Astrocyte (in vitro differentiated cells and primary cell): ENCODE data around the gene STAT1. TPM values are rescaled to one million over a fixed set of nuclear protein-coding genes. Genes with fewer than 3 reads are reported as not detected.
A peak's percentile ranks its signal among the peaks of the same experiment; 100 is the strongest.

ENCODE experiments used
- DNase-seq: peaks from one replicate; pipeline ENCODE4 v3.0.0-alpha.2; 2010; ENCODE audit warnings: low read depth
- FAIRE-seq: peaks from 2 replicates; lab custom pipeline; 2011; peaks lifted over from hg19 to GRCh38; lab: Jason Lieb, UNC
- H2AFZ ChIP-seq: 2 replicates; pipeline ENCODE4 v1.6.0; 2012; ENCODE audit warnings: low read depth, low read length, inconsistent platforms
- H3K27ac ChIP-seq: 2 replicates; pipeline ENCODE4 v1.5.1; 2011; ENCODE audit warnings: low read depth, low read length, inconsistent platforms
- H3K27me3 ChIP-seq: 2 replicates; pipeline ENCODE4 v1.6.0; 2011; ENCODE audit warnings: low read length, inconsistent platforms; ENCODE audit not compliant: insufficient read depth
- H3K36me3 ChIP-seq: 2 replicates; pipeline ENCODE4 v1.5.1; 2011; ENCODE audit warnings: low read length, inconsistent platforms; ENCODE audit not compliant: insufficient read depth
- H3K4me1 ChIP-seq: 2 replicates; pipeline ENCODE4 v1.5.1; 2011; ENCODE audit warnings: low read length, inconsistent platforms; ENCODE audit not compliant: insufficient read depth
- H3K4me2 ChIP-seq: 2 replicates; pipeline ENCODE4 v1.6.0; 2012; ENCODE audit warnings: low read length, inconsistent platforms
- H3K4me3 ChIP-seq: 2 replicates; pipeline ENCODE4 v1.5.1; 2011; ENCODE audit warnings: low read depth, mild to moderate bottlenecking, low read length, inconsistent platforms; ENCODE audit not compliant: insufficient read depth
- H3K79me2 ChIP-seq: 2 replicates; pipeline ENCODE4 v1.6.0; 2012; ENCODE audit warnings: mild to moderate bottlenecking, low read length, inconsistent platforms; ENCODE audit not compliant: insufficient read depth
- H3K9ac ChIP-seq: 2 replicates; pipeline ENCODE4 v1.6.0; 2012; ENCODE audit warnings: mild to moderate bottlenecking, low read length, inconsistent platforms
- H3K9me3 ChIP-seq: 2 replicates; pipeline ENCODE4 v1.5.1; 2012; ENCODE audit warnings: low read depth, mild to moderate bottlenecking, low read length, inconsistent platforms; ENCODE audit not compliant: insufficient read depth
- H4K20me1 ChIP-seq: 2 replicates; pipeline ENCODE4 v1.6.0; 2012; ENCODE audit warnings: low read length, inconsistent platforms; ENCODE audit not compliant: insufficient read depth
- H3K27ac Mint-ChIP-seq: one replicate; pipeline ENCODE4 v1.8.0; 2021; ENCODE audit warnings: mild to moderate bottlenecking, mixed read lengths; ENCODE audit not compliant: unreplicated experiment
- H3K27me3 Mint-ChIP-seq: one replicate; pipeline ENCODE4 v1.8.0; 2021; ENCODE audit warnings: low read depth, mixed read lengths; ENCODE audit not compliant: unreplicated experiment
- H3K36me3 Mint-ChIP-seq: one replicate; pipeline ENCODE4 v1.8.0; 2021; ENCODE audit warnings: low read depth, mixed read lengths; ENCODE audit not compliant: unreplicated experiment
- H3K4me1 Mint-ChIP-seq: one replicate; pipeline ENCODE4 v1.8.0; 2021; ENCODE audit warnings: low read depth, mixed read lengths; ENCODE audit not compliant: unreplicated experiment
- H3K4me3 Mint-ChIP-seq: one replicate; pipeline ENCODE4 v1.8.0; 2021; ENCODE audit warnings: mild to moderate bottlenecking, moderate library complexity, mixed read lengths; ENCODE audit not compliant: unreplicated experiment
- H3K9me3 Mint-ChIP-seq: one replicate; pipeline ENCODE4 v1.8.0; 2021; ENCODE audit warnings: mild to moderate bottlenecking, mixed read lengths; ENCODE audit not compliant: unreplicated experiment
- EZH2 ChIP-seq: IDR thresholded peaks from 2 replicates; pipeline ENCODE4 v1.6.1; 2012; ENCODE audit warnings: mild to moderate bottlenecking, low read length, inconsistent platforms; ENCODE audit not compliant: insufficient read depth
- total RNA-seq: library from RNA; stranded (reverse); gene quantifications from 2 replicates; pipeline ENCODE4 v1.2.1, GENCODE V29; 2021
- TF ChIP-seq, protein P1 (sequence below): IDR thresholded peaks from 2 replicates; pipeline ENCODE4 v1.5.1; 2011; ENCODE audit warnings: low read depth, mild to moderate bottlenecking, inconsistent platforms, low read length, moderate library complexity; ENCODE audit not compliant: insufficient read depth

Gene STAT1
- total RNA-seq, 1 donor from 2014 or later = 377 TPM

DNA sequence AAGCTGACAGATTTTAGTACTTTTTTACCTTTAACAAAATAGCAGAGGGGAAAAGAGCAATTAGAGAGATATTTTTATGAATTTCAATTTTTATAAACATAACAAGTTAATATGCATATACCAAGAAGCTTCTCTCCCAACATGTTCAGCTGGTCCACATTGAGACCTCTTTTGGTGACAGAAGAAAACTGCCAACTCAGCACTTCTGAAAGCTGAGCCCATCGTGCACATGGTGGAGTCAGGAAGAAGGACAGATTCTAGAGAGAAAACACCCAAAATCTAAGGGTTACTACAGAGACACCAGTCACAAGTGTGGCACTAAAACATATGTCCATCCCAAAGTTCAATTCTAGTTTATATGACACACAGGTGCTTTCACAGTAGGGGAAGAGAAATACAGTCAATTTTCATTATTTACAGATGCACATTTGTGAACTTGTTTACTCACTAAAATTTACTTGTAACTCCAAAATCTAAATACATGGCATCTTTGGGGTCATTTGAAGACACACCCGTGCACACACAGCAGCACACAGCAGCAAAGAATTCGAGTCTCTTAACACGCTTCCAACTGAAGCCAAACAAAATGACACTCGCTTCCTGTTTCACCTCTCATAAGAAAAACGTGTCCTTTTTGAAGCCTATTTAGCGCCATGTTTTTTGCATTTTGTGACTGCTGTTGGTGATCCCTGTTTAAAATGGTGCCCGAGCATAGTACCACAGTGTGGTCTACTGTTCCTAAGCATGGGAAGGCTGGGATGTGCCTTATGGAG is 31.5 kb downstream of the STAT1 start:
- no peak for FAIRE-seq
- TF ChIP-seq, protein P1, sequence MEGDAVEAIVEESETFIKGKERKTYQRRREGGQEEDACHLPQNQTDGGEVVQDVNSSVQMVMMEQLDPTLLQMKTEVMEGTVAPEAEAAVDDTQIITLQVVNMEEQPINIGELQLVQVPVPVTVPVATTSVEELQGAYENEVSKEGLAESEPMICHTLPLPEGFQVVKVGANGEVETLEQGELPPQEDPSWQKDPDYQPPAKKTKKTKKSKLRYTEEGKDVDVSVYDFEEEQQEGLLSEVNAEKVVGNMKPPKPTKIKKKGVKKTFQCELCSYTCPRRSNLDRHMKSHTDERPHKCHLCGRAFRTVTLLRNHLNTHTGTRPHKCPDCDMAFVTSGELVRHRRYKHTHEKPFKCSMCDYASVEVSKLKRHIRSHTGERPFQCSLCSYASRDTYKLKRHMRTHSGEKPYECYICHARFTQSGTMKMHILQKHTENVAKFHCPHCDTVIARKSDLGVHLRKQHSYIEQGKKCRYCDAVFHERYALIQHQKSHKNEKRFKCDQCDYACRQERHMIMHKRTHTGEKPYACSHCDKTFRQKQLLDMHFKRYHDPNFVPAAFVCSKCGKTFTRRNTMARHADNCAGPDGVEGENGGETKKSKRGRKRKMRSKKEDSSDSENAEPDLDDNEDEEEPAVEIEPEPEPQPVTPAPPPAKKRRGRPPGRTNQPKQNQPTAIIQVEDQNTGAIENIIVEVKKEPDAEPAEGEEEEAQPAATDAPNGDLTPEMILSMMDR = no peak
- no peak for TF ChIP-seq EZH2
- peaks cover 22% of the 10 kb centered on the region for H4K20me1 ChIP-seq

DNA sequence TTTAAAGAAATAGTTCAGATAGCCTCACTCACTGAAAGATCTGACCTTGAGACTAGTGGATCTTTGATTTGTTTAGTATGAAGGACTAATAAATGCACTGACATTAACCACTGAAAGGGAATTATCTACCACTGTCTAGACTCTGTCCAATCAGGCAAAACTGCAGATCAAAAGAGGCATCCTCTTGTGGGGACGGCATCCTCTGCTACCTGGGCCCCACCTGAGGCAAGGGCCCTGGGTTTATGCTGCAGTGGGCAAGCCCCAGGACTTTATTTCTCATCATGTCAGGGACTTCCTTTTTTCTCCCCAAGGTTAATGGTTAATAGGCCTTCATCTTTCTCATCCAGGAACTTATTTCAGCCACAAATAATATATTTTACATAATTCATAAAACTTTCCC is 32.2 kb downstream of the STAT1 start:
- peaks cover 57% of the 10 kb centered on the region for H3K4me1 Mint-ChIP-seq
- no peak overlapping the region for H3K4me3 Mint-ChIP-seq
- H3K79me2 ChIP-seq = no peaks in the 10 kb centered on the region
- H3K9me3 ChIP-seq = no peaks in the 10 kb centered on the region
- no peak overlapping the region for H3K4me3 ChIP-seq
- TF ChIP-seq EZH2 = no peak
- TF ChIP-seq, protein P1 = no peak
- H2AFZ ChIP-seq = no peak overlapping the region
- DNase-seq = no peak
- no peak overlapping the region for H3K4me2 ChIP-seq
- no peak overlapping the region for H3K9ac ChIP-seq
- no peaks in the 10 kb centered on the region for H3K27me3 ChIP-seq
- H3K4me1 ChIP-seq = peaks cover 32% of the 10 kb centered on the region
- no peaks in the 10 kb centered on the region for H3K9me3 Mint-ChIP-seq
- H4K20me1 ChIP-seq = peaks cover 22% of the 10 kb centered on the region
- peaks cover 41% of the 10 kb centered on the region for H3K36me3 Mint-ChIP-seq
- FAIRE-seq = no peak
- H3K27ac ChIP-seq = no peak overlapping the region
- H3K27ac Mint-ChIP-seq = no peak overlapping the region
- peaks cover 65% of the 10 kb centered on the region for H3K36me3 ChIP-seq
- H3K27me3 Mint-ChIP-seq = no peaks in the 10 kb centered on the region

More for the DNA sequence above, 31.5 kb downstream of the STAT1 start:
- H3K9me3 Mint-ChIP-seq = no peaks in the 10 kb centered on the region
- no peak overlapping the region for H2AFZ ChIP-seq
- H3K4me3 ChIP-seq = no peak overlapping the region
- H3K79me2 ChIP-seq = no peaks in the 10 kb centered on the region
- peaks cover 57% of the 10 kb centered on the region for H3K4me1 Mint-ChIP-seq
- peaks cover 59% of the 10 kb centered on the region for H3K36me3 ChIP-seq
- H3K27me3 ChIP-seq = no peaks in the 10 kb centered on the region
- DNase-seq = no peak
- no peak overlapping the region for H3K4me2 ChIP-seq
- peak overlapping the region; percentile 58 for H3K4me3 Mint-ChIP-seq
- no peak overlapping the region for H3K27ac ChIP-seq
- no peaks in the 10 kb centered on the region for H3K9me3 ChIP-seq
- no peak overlapping the region for H3K9ac ChIP-seq
- peaks cover 32% of the 10 kb centered on the region for H3K4me1 ChIP-seq
- H3K27ac Mint-ChIP-seq = no peak overlapping the region
- peaks cover 43% of the 10 kb centered on the region for H3K36me3 Mint-ChIP-seq
- H3K27me3 Mint-ChIP-seq = no peaks in the 10 kb centered on the region

DNA sequence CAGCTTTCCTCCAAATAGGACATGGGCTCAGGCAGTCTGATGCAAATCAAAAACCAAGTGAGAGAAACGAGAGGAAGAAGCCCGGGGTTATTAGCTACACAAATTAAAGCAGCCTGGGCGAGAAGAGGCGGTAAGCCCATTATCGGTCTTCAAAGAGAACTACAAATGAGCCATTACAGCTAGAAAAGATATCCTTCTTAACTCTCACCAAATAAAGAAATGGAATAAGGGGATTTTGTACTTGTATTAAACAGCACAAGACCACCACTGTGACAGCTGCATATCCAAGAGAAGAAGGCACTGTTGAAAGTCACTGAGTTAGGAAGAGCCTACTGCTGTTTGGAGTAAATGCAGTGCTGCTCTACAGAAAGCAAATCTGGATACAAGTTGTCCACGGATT is 32.6 kb downstream of the STAT1 start:
- Histone ChIP-seq H4K20me1 (peaks cover 22% of the 10 kb centered on the region), H3K27me3 (no peaks in the 10 kb centered on the region), H3K79me2 (no peaks in the 10 kb centered on the region), H3K9ac (no peak overlapping the region), H3K4me3 (no peak overlapping the region), H3K27ac (no peak overlapping the region), H3K9me3 (no peaks in the 10 kb centered on the region), H3K4me2 (no peak overlapping the region), H3K4me1 (peaks cover 32% of the 10 kb centered on the region), H3K36me3 (peaks cover 66% of the 10 kb centered on the region), H2AFZ (no peak overlapping the region)
- H3K27ac Mint-ChIP-seq = peak overlapping the region; percentile 63
- H3K36me3 Mint-ChIP-seq = peaks cover 43% of the 10 kb centered on the region
- FAIRE-seq = no peak
- peaks cover 57% of the 10 kb centered on the region for H3K4me1 Mint-ChIP-seq
- no peaks in the 10 kb centered on the region for H3K27me3 Mint-ChIP-seq
- no peaks in the 10 kb centered on the region for H3K9me3 Mint-ChIP-seq
- no peak overlapping the region for H3K4me3 Mint-ChIP-seq
- no peak for TF ChIP-seq EZH2
- TF ChIP-seq, protein P1 = no peak
- no peak for DNase-seq
